Keratinocyte (primary cell): ENCODE measurements around the gene PLAU.

ENCODE experiments used
- CTCF ChIP-seq, 3 experiments: IDR thresholded peaks in 1 of 3; conservative IDR thresholded peaks in 1 of 3; optimal IDR thresholded peaks in 1 of 3; 2 replicates in 2 of 3; 3 replicates in 1 of 3; pipeline versions ENCODE3 to v1.5.1; 2011; ENCODE audit warnings: low read length in 3 of 3, mild to moderate bottlenecking in 3 of 3, moderate library complexity in 2 of 3, control low read depth in 1 of 3, inconsistent platforms in 1 of 3; ENCODE audit not compliant: insufficient read depth in 2 of 3; ENCODE audit errors: extremely low read depth in 1 of 3
- EZH2 ChIP-seq: IDR thresholded peaks from one replicate; pipeline ENCODE4 v1.6.1; 2012; ENCODE audit warnings: inconsistent platforms, mild to moderate bottlenecking, low read length, moderate library complexity

- TF ChIP-seq CTCF (optimal IDR thresholded peaks at IDR 0.05 in 1 of 3, IDR thresholded peaks at IDR 0.05 in 1 of 3, conservative IDR thresholded peaks at IDR 0.05 in 1 of 3; ENCODE audit: extremely low read depth in 1 of 3, insufficient read depth in 2 of 3, low read length in 3 of 3) (no peak), EZH2 (no peak)
Observed at GRCh38 chr10:73891540-73891939, 19.4 kb upstream of the PLAU start.
